Kidney (tissue), 14 donors: ENCODE data around the gene TES. TPM values are rescaled to one million over a fixed set of nuclear protein-coding genes. Genes with fewer than 3 reads are reported as not detected.

Source experiments
- DNase-seq, 5 donors: peaks; one replicate each; pipeline ENCODE4 v3.0.0-alpha.2; 2013 to 2020
- FAIRE-seq: peaks from 2 replicates; lab custom pipeline; 2012; peaks lifted over from hg19 to GRCh38; lab: Jason Lieb, UNC
- H3K27ac ChIP-seq, 2 donors: one replicate each; pipeline ENCODE4 v1.7.0; 2013; ENCODE audit warnings: low read depth in 2 of 2, low read length in 2 of 2, inconsistent platforms in 1 of 2
- H3K27me3 ChIP-seq: one replicate; pipeline ENCODE4 v1.7.1; 2013; ENCODE audit warnings: low read length, inconsistent platforms; ENCODE audit not compliant: control insufficient read depth, insufficient read depth
- H3K36me3 ChIP-seq, 3 donors: one replicate each; pipeline versions ENCODE4 v1.7.0 to v1.7.1; 2013; ENCODE audit warnings: low read length in 3 of 3, control low read depth in 1 of 3, inconsistent platforms in 1 of 3; ENCODE audit not compliant: insufficient read depth in 3 of 3, control insufficient read depth in 2 of 3
- H3K4me1 ChIP-seq, 3 donors: one replicate each; pipeline versions ENCODE4 v1.7.0 to v1.7.1; 2013; ENCODE audit warnings: low read length in 3 of 3, inconsistent platforms in 1 of 3, low read depth in 1 of 3; ENCODE audit not compliant: control insufficient read depth in 2 of 3, insufficient read depth in 2 of 3
- H3K4me3 ChIP-seq, 3 donors: one replicate each; pipeline versions ENCODE4 v1.7.0 to v1.8.1; 2013; ENCODE audit warnings: low read length in 3 of 3, control low read depth in 1 of 3, inconsistent platforms in 1 of 3
- H3K9ac ChIP-seq, 3 donors: one replicate each; pipeline versions ENCODE4 v1.7.0 to v1.7.1; 2013; ENCODE audit warnings: low read length in 3 of 3, control low read depth in 1 of 3, inconsistent platforms in 1 of 3
- H3K9me3 ChIP-seq, 3 donors: one replicate each; pipeline versions ENCODE4 v1.7.0 to v1.7.1; 2013; ENCODE audit warnings: low read length in 3 of 3, control low read depth in 1 of 3, inconsistent platforms in 1 of 3; ENCODE audit not compliant: control insufficient read depth in 2 of 3, insufficient read depth in 1 of 3
- intact Hi-C: fragments of 100-400 bp; cut with DNase I; formaldehyde crosslinking; loops from one replicate; pipeline ENCODE4 v1.11.1; 2022
- polyA plus RNA-seq: library from polyadenylated mRNA; stranded (reverse); fragments of 350-450 nt; fragmentation: Illumina TruSeq; extraction: RNeasy Lipid Tissue Mini Kit (QIAGEN cat#74804); gene quantifications from one replicate; pipeline ENCODE4 v1.2.3, GENCODE V29; 2014; ENCODE audit warnings: low read depth, low replicate concordance; ENCODE audit not compliant: insufficient read depth
- total RNA-seq: library from RNA; stranded (reverse); fragmentation: NEBNext Ultra II Directional; extraction: Animal tissue kit (Norgen Biotek cat#: 25700); gene quantifications from one replicate; pipeline ENCODE4 v1.2.1, GENCODE V29; 2021
- TF ChIP-seq, protein P1 (sequence below): IDR thresholded peaks from 3 replicates; pipeline ENCODE4 v1.5.1; 2012; ENCODE audit warnings: mild to moderate bottlenecking, moderate library complexity, borderline replicate concordance; ENCODE audit not compliant: insufficient read depth; ENCODE audit errors: extremely low read depth
- donor health status: control.
- donor health status: control.
- donor health status: control.
- donor health status: control.
- donor health status: control.
- donor health status: DM: yes; HTN: yes; CAD: no.
- donor health status: Normal renal cell carcinoma (clear cell type).

The TES gene
- total and polyA plus RNA-seq, 2 donors from 2014 or later, result 21.5 to 108 TPM

DNA sequence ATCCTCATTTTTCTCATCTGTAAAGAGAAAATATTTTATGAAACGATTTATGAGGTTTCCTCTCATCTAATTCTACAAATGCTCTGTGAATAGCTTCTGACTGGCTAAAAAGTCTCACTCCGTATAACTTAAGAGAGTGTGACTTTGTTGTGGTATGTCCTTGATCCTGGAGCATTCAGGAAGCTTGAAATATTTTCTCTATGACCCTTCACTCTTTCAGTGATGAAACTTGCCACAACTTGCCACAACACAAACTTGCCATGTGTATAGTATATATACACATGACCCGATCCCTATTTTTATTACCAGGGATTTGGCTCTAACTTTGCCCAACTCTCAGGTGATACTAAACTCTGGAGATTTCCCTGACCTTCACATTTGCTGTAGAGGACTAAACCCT is 74.1 kb downstream of the TES start:
- H3K27me3 ChIP-seq, result no peaks in the 10 kb centered on the region
- H3K36me3 ChIP-seq, result no peaks in the 10 kb centered on the region
- no peak for DNase-seq
- intact Hi-C loops, result no loop called here
- H3K9me3 ChIP-seq, result no peaks in the 10 kb centered on the region
- no peak overlapping the region for H3K9ac ChIP-seq
- H3K27ac ChIP-seq, result no peak overlapping the region
- FAIRE-seq, result no peak
- TF ChIP-seq, protein P1, sequence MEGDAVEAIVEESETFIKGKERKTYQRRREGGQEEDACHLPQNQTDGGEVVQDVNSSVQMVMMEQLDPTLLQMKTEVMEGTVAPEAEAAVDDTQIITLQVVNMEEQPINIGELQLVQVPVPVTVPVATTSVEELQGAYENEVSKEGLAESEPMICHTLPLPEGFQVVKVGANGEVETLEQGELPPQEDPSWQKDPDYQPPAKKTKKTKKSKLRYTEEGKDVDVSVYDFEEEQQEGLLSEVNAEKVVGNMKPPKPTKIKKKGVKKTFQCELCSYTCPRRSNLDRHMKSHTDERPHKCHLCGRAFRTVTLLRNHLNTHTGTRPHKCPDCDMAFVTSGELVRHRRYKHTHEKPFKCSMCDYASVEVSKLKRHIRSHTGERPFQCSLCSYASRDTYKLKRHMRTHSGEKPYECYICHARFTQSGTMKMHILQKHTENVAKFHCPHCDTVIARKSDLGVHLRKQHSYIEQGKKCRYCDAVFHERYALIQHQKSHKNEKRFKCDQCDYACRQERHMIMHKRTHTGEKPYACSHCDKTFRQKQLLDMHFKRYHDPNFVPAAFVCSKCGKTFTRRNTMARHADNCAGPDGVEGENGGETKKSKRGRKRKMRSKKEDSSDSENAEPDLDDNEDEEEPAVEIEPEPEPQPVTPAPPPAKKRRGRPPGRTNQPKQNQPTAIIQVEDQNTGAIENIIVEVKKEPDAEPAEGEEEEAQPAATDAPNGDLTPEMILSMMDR, result no peak
- H3K4me3 ChIP-seq, result no peak overlapping the region
- H3K4me1 ChIP-seq, result no peaks in the 10 kb centered on the region

DNA sequence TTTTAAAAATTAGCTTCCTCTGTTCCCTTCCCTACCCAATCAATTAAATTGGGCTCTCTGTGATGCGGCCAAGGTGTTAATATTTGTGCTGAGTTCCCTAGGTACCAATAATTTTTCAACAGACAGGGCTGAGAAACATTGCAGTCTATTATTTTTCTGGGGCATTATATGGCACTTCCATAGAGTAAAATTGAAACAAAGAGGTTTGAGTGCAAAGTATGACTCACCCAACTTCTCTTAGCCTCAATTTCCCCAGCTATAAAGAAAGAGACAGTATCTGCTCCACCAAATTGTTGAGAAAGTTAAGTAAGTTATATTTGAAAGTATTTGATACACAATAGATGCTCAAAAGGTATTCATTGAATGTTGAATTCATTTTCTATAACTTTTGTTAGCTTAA is 74.9 kb downstream of the TES start:
- no peak overlapping the region for H3K4me3 ChIP-seq
- intact Hi-C loops, result no loop called here
- no peak overlapping the region for H3K27ac ChIP-seq

DNA sequence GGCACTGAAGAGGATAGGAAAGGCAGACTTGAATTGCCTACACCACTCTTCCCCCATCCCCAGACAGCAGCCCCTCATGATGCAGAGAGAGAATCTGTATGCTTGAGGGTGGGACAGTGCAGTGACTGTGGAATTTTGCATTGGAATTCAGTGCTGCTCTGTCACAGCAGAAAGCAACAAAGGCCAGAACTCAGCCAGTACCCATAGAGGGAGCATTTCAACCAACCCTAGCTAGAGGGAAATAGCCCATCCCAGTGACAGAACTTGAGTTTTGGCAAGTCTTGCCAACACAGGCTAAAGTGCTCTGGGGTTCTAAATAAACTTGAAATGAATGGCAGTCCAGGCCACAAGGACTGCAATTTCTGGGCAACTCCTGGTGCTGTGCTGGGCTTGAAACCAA is 80.4 kb downstream of the TES start:
- H3K27ac ChIP-seq, result no peak overlapping the region
- H3K27me3 ChIP-seq, result no peaks in the 10 kb centered on the region
- TF ChIP-seq, protein P1, result no peak
- H3K36me3 ChIP-seq, result no peaks in the 10 kb centered on the region
- H3K4me1 ChIP-seq, result no peaks in the 10 kb centered on the region
- no peak overlapping the region for H3K4me3 ChIP-seq
- no peak overlapping the region for H3K9ac ChIP-seq
- DNase-seq (no peak), FAIRE-seq (no peak)
- intact Hi-C loops, result no loop called here
- no peaks in the 10 kb centered on the region for H3K9me3 ChIP-seq

More for the DNA sequence above, 74.9 kb downstream of the TES start:
- H3K36me3 ChIP-seq, result no peaks in the 10 kb centered on the region
- no peaks in the 10 kb centered on the region for H3K27me3 ChIP-seq
- TF ChIP-seq, protein P1, result no peak
- H3K4me1 ChIP-seq, result no peaks in the 10 kb centered on the region
- no peak for DNase-seq
- no peak overlapping the region for H3K9ac ChIP-seq
- no peak for FAIRE-seq
- no peaks in the 10 kb centered on the region for H3K9me3 ChIP-seq

DNA sequence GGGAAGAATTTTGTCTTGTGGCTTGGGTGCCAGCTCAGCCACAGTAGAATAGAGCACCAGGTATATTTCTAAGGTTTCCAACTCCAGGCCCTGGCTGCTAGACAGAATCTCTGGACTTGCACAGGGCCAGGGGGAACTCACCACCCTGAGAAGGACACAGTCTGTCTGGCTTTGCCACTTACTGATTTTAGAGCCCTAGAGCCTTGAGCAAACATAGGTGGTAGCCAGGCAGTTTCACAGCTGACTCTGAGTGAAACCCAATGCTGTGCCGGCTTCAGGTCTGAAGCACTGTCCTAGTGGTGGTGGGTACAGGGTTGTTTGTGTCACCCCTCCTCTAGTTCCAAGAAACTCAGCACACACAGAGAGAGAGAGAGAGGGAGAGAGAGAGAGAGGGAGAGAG is 81.6 kb downstream of the TES start:
- Histone ChIP-seq H3K27me3 (no peaks in the 10 kb centered on the region), H3K4me3 (no peak overlapping the region), H3K9me3 (no peaks in the 10 kb centered on the region), H3K36me3 (no peaks in the 10 kb centered on the region), H3K4me1 (no peaks in the 10 kb centered on the region), H3K9ac (no peak overlapping the region), H3K27ac (no peak overlapping the region)
- no peak for DNase-seq
- intact Hi-C loops, result no loop called here
- TF ChIP-seq, protein P1, result no peak
- FAIRE-seq, result no peak
